HepG2 (cell line): ENCODE data around the gene AK4. TPM values are rescaled to one million over a fixed set of nuclear protein-coding genes. Genes with fewer than 3 reads are reported as not detected.

Source experiments
- ATAC-seq: fragments of 200-7000 bp; cut with Tn5 transposase; 3 replicates; pipeline ENCODE4 v1.9.1; 2020; ENCODE audit warnings: mild to moderate bottlenecking, moderate library complexity
- BruUV-seq: library from RNA; stranded (reverse); fragments of 400-500 nt; replicated peaks from 2 replicates; lab custom pipeline; 2021; lab: Mats Ljungman, UMichigan
- CTCF ChIA-PET: fragments of 300-600 bp; formaldehyde crosslinking; extraction: SDS; loops from one replicate; lab custom pipeline; 2021; ENCODE audit warnings: low total read pairs, inconsistent platforms, low intra/inter-chr PET ratio; lab: Yijun Ruan, JAX
- POLR2A ChIA-PET: fragments of 350-600 bp; sonication (Branson Sonifier 250); formaldehyde crosslinking; loops from one replicate; lab custom pipeline; 2020; ENCODE audit warnings: antibody characterized with exemption, inconsistent platforms; lab: Yijun Ruan, JAX
- DNase-seq: peaks from one replicate; pipeline ENCODE4 v3.0.0-alpha.2; 2015; ENCODE audit warnings: low spot score
- FAIRE-seq: peaks from 3 replicates; lab custom pipeline; 2011; peaks lifted over from hg19 to GRCh38; lab: Jason Lieb, UNC
- H2AFZ ChIP-seq: one replicate; pipeline ENCODE4 v1.6.1; 2011; ENCODE audit warnings: low read length, inconsistent platforms
- H3K27ac ChIP-seq: fragments of 300-600 bp; 3 replicates; pipeline ENCODE4 v1.8.0; 2011; ENCODE audit warnings: mixed run types, mild to moderate bottlenecking, mixed read lengths, low read length, inconsistent platforms; ENCODE audit not compliant: insufficient read depth; ENCODE audit errors: extremely low read length
- H3K27me3 ChIP-seq, 2 experiments: fragments of 200-600 bp in 1 of 2; 2 replicates in 1 of 2; 3 replicates in 1 of 2; pipeline versions ENCODE4 v1.6.0 to v1.8.0; 2011; ENCODE audit warnings: low read length in 2 of 2, mild to moderate bottlenecking in 2 of 2, moderate library complexity in 2 of 2, inconsistent platforms in 1 of 2; ENCODE audit not compliant: insufficient read depth in 2 of 2, control insufficient read depth in 1 of 2
- H3K36me3 ChIP-seq, 2 experiments: fragments of 200-600 bp in 1 of 2; replicated peaks in 1 of 2; 2 replicates in 1 of 2; 3 replicates in 1 of 2; pipeline versions ENCODE4 v1.5.1 to v1.8.0; 2011; ENCODE audit warnings: low read length in 2 of 2, inconsistent platforms in 1 of 2; ENCODE audit not compliant: insufficient read depth in 2 of 2, control insufficient read depth in 1 of 2
- H3K4me1 ChIP-seq: 2 replicates; pipeline ENCODE4 v1.5.1; 2012; ENCODE audit warnings: low read length, inconsistent platforms; ENCODE audit not compliant: insufficient read depth
- H3K4me2 ChIP-seq: 2 replicates; pipeline ENCODE4 v1.6.0; 2011; ENCODE audit warnings: low read depth, low read length, inconsistent platforms
- H3K4me3 ChIP-seq, 3 experiments: fragments of 200-600 bp in 1 of 3; sonication (generic), shearing (Covaris generic) in 1 of 3; replicated peaks in 1 of 3; 2 replicates each; pipeline ENCODE4 v1.5.1; 2011 to 2016; ENCODE audit warnings: low read length in 3 of 3, inconsistent platforms in 2 of 3, low read depth in 2 of 3, mild to moderate bottlenecking in 2 of 3, control low read depth in 1 of 3, mixed read lengths in 1 of 3; ENCODE audit not compliant: insufficient read depth in 1 of 3
- H3K79me2 ChIP-seq: one replicate; pipeline ENCODE4 v1.6.1; 2011; ENCODE audit warnings: low read length, inconsistent platforms; ENCODE audit not compliant: insufficient read depth
- H3K9ac ChIP-seq: 2 replicates; pipeline ENCODE4 v1.6.0; 2011; ENCODE audit warnings: mild to moderate bottlenecking, low read depth, low read length, inconsistent platforms; ENCODE audit not compliant: insufficient read depth
- H3K9me3 ChIP-seq: 2 replicates; pipeline ENCODE4 v1.5.1; 2012; ENCODE audit warnings: mild to moderate bottlenecking, low read length
- H4K20me1 ChIP-seq: 2 replicates; pipeline ENCODE4 v1.6.0; 2011; ENCODE audit warnings: inconsistent platforms, mild to moderate bottlenecking, low read length, moderate library complexity; ENCODE audit not compliant: insufficient read depth
- GPN1 ChIP-seq: sonication (generic); formaldehyde crosslinking; IDR thresholded peaks from 2 replicates; pipeline ENCODE4 v1.5.1; 2020; ENCODE audit warnings: missing genetic modification reagents, borderline replicate concordance
- KLF9 ChIP-seq: IDR thresholded peaks from 2 replicates; pipeline ENCODE4 v1.6.1; 2016; ENCODE audit warnings: low read depth
- MXD4 ChIP-seq: IDR thresholded peaks from 2 replicates; pipeline ENCODE4 v1.6.1; 2016; ENCODE audit warnings: mild to moderate bottlenecking, missing biosample characterization, missing genetic modification reagents
- NFAT5 ChIP-seq: sonication (generic); formaldehyde crosslinking; IDR thresholded peaks from 2 replicates; pipeline ENCODE4 v1.4.0; 2020; ENCODE audit warnings: missing genetic modification reagents
- PREB ChIP-seq: sonication (generic); formaldehyde crosslinking; IDR thresholded peaks from 2 replicates; pipeline ENCODE4 v1.4.0; 2020; ENCODE audit warnings: missing genetic modification reagents
- RARA ChIP-seq: IDR thresholded peaks from 2 replicates; pipeline ENCODE4 v1.6.1; 2016; ENCODE audit warnings: missing genetic modification reagents, missing compliant biosample characterization
- ZNF224 ChIP-seq: sonication (generic); formaldehyde crosslinking; IDR thresholded peaks from 2 replicates; pipeline ENCODE4 v1.5.0; 2020; ENCODE audit warnings: mild to moderate bottlenecking, missing genetic modification reagents
- ZNF275 ChIP-seq: sonication (generic); formaldehyde crosslinking; IDR thresholded peaks from 2 replicates; pipeline ENCODE4 v1.8.0; 2022; ENCODE audit warnings: missing genetic modification reagents, mild to moderate bottlenecking, inconsistent platforms, borderline replicate concordance
- ZNF280B ChIP-seq: sonication (generic); formaldehyde crosslinking; IDR thresholded peaks from 2 replicates; pipeline ENCODE4 v1.5.0; 2020; ENCODE audit warnings: missing genetic modification reagents, mild to moderate bottlenecking, borderline replicate concordance
- WGBS: methylation state at CpG from one replicate; pipeline ENCODE4 v1.1.6; 2017; ENCODE audit warnings: low lambda C conversion rate; 5-methylcytosine and 5-hydroxymethylcytosine counted together
- in situ Hi-C: cut with HindIII; loops from 2 replicates; pipeline ENCODE4 v1.10.0; 2017; ENCODE audit warnings: low pct_unique_long_range_greater_than_20kb; ENCODE audit not compliant: extremely low pct_ligation_motif_present
- intact Hi-C: fragments of 100-400 bp; cut with micrococcal nuclease; formaldehyde crosslinking; loops from one replicate; pipeline ENCODE4 v1.10.0; 2022; ENCODE audit not compliant: unreplicated experiment
- polyA plus RNA-seq, 8 experiments: library from polyadenylated mRNA; depleted of rRNA in 3 of 8; stranded (reverse) in 7 of 8; unstranded in 1 of 8; fragments of >200 nt; fragmentation: Illumina TruSeq in 4 of 8; extraction: Trizol in 4 of 8; gene quantifications; 2 replicates each; pipeline versions ENCODE4 v1.2.1 to v1.2.3, GENCODE V29; 2011 to 2016; ENCODE audit warnings: low read depth in 4 of 8, missing spikeins in 1 of 8, mixed read lengths in 1 of 8; ENCODE audit not compliant: insufficient read depth in 1 of 8
- total RNA-seq, 5 experiments: library from RNA; depleted of rRNA; stranded (reverse); fragments of >200 nt; fragmentation: Illumina TruSeq; extraction: Trizol; gene quantifications; 2 replicates each; pipeline ENCODE4 v1.2.3, GENCODE V29; 2016; ENCODE audit warnings: low read depth in 1 of 5

The AK4 gene
- total and polyA plus RNA-seq, 2 of the 13 experiments (the other 11 are each of a cell fraction or from before 2014, with no cell fraction given), result 110 to 160 TPM

GRCh38 chr1:65195495-65196417 lies 47.8 kb downstream of the AK4 start:
- no peak for FAIRE-seq
- BruUV-seq, result no TSS peak
- 98% methylated on average over 9 of the region's 9 CpGs for WGBS
- H3K4me3 ChIP-seq, result no peak overlapping the region
- no peak overlapping the region for H3K4me2 ChIP-seq
- H4K20me1 ChIP-seq, result peaks cover 17% of the 10 kb centered on the region
- no peaks in the 10 kb centered on the region for H3K27me3 ChIP-seq
- H3K27ac ChIP-seq, result no peak overlapping the region
- ChIA-PET POLR2A (no interaction called here), CTCF (no interaction called here)
- H3K79me2 ChIP-seq, result peaks cover 66% of the 10 kb centered on the region
- no peak overlapping the region for H2AFZ ChIP-seq
- TF ChIP-seq GPN1 (CRISPR knock-in tag) (no peak), ZNF275 (CRISPR knock-in tag) (no peak), NFAT5 (no peak), MXD4 (CRISPR knock-in tag) (no peak), ZNF224 (CRISPR knock-in tag) (no peak), PREB (CRISPR knock-in tag) (no peak), RARA (CRISPR knock-in tag) (no peak), ZNF280B (CRISPR knock-in tag) (no peak), KLF9 (CRISPR knock-in tag) (no peak)
- H3K4me1 ChIP-seq, result no peaks in the 10 kb centered on the region
- DNase-seq, result no peak
- intact Hi-C loops (no loop called here), in situ Hi-C loops (no loop called here)
- H3K9ac ChIP-seq, result no peak overlapping the region
- H3K36me3 ChIP-seq, result peaks cover 14 to 65% of the 10 kb centered on the region in 2 experiments
- ATAC-seq, result no peak
- H3K9me3 ChIP-seq, result no peaks in the 10 kb centered on the region
